ENCODE measurements around the gene FOXP1.

DNA sequence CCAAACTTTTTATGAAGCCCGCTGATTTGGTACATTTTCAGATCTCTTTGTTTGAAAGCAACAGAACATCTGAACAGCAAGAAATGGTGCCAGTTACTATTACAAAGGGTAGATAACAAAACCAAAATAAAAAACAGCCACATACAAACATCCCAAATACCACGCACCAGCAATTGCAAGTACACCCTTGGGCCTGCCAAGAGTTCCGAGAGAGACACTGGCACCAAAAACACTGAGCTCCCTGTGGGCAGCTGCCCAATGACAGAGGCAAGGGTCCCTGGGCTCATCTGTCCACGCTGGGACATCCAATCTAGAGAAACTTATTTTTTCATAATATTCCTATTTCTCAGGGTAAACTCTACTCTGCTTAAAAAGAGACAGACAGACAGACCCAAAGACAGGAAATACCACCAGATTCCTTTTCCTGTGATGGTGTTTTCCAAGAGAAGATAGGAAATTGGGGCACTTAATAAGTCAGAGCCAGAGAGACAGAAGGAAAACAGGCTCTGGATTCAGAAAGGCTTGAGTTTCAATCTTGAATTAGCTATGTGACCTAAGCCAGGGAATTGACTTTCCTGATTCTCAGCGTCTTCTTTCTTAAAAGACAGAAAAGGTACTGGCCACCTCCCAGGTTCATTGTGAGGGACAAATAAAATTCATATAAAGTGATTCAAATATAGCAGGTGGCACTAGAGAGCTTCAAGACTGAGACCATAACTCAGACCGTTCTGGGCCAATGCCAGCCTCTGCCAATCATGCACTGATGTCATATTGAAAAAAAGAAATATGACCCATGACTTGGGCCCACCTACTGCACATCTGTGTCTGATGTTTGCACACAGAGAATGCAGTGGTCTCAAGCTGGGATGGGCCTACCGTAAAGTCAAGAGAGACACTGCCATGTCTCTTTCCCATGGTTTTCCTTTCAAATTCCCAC lies 61.3 kb downstream of the FOXP1 start:
- TF ChIP-seq, protein P1, sequence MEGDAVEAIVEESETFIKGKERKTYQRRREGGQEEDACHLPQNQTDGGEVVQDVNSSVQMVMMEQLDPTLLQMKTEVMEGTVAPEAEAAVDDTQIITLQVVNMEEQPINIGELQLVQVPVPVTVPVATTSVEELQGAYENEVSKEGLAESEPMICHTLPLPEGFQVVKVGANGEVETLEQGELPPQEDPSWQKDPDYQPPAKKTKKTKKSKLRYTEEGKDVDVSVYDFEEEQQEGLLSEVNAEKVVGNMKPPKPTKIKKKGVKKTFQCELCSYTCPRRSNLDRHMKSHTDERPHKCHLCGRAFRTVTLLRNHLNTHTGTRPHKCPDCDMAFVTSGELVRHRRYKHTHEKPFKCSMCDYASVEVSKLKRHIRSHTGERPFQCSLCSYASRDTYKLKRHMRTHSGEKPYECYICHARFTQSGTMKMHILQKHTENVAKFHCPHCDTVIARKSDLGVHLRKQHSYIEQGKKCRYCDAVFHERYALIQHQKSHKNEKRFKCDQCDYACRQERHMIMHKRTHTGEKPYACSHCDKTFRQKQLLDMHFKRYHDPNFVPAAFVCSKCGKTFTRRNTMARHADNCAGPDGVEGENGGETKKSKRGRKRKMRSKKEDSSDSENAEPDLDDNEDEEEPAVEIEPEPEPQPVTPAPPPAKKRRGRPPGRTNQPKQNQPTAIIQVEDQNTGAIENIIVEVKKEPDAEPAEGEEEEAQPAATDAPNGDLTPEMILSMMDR (IDR thresholded peaks at IDR 0.05), result no peak
- no peak for TF ChIP-seq POLR2A (IDR thresholded peaks at IDR 0.05)

All from uterus (tissue), 2 donors.